NT2/D1 (cell line): ENCODE measurements around the gene LRRC2.

Experiments used
- DNase-seq: peaks from one replicate; pipeline ENCODE4 v3.0.0-alpha.2; 2011; ENCODE audit warnings: low read depth, low spot score
- H3K27me3 ChIP-seq: 2 replicates; pipeline ENCODE4 v1.6.0; 2011; ENCODE audit warnings: mild to moderate bottlenecking; ENCODE audit not compliant: insufficient read length, insufficient read depth
- H3K36me3 ChIP-seq: 2 replicates; pipeline ENCODE4 v1.6.1; 2011; ENCODE audit warnings: mild to moderate bottlenecking, low read length, mixed read lengths; ENCODE audit not compliant: insufficient read depth, insufficient read length
- H3K4me1 ChIP-seq: 2 replicates; pipeline ENCODE4 v1.5.1; 2011; ENCODE audit not compliant: insufficient read depth, insufficient read length
- H3K4me3 ChIP-seq: 2 replicates; pipeline ENCODE4 v1.5.1; 2011; ENCODE audit warnings: low read depth; ENCODE audit not compliant: insufficient read length
- H3K9ac ChIP-seq: 2 replicates; pipeline ENCODE4 v1.6.0; 2011; ENCODE audit warnings: low read depth; ENCODE audit not compliant: insufficient read length
- H3K9me3 ChIP-seq: 2 replicates; pipeline ENCODE4 v1.5.1; 2011; ENCODE audit warnings: mild to moderate bottlenecking, low read length; ENCODE audit not compliant: insufficient read depth
- SUZ12 ChIP-seq: IDR thresholded peaks from 2 replicates; pipeline ENCODE4 v1.6.1; 2011; ENCODE audit not compliant: insufficient read length, insufficient read depth; ENCODE audit errors: extremely low read depth
- YY1 ChIP-seq: IDR thresholded peaks from 2 replicates; pipeline ENCODE4 v1.6.1; 2011; ENCODE audit not compliant: insufficient read length, insufficient read depth
- ZNF274 ChIP-seq: IDR thresholded peaks from 2 replicates; pipeline ENCODE4 v1.6.1; 2011; ENCODE audit warnings: mild to moderate bottlenecking, low read depth, low read length

LRRC2 gene, protein sequence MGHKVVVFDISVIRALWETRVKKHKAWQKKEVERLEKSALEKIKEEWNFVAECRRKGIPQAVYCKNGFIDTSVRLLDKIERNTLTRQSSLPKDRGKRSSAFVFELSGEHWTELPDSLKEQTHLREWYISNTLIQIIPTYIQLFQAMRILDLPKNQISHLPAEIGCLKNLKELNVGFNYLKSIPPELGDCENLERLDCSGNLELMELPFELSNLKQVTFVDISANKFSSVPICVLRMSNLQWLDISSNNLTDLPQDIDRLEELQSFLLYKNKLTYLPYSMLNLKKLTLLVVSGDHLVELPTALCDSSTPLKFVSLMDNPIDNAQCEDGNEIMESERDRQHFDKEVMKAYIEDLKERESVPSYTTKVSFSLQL

GRCh38 chr3:46566040-46566641 is at the start of gene LRRC2:
TSS of gene LRRC2 (minus strand) at chr3:46566302. CDS start at chr3:46551591, 14,711 bp downstream.
- Histone ChIP-seq H3K27me3 (peaks cover 3% of the 10 kb centered on the region), H3K4me3 (peak within 1 kb of the TSS; percentile 34), H3K9ac (peak within 1 kb of the TSS; percentile 65), H3K9me3 (peaks cover 6% of the 10 kb centered on the region), H3K36me3 (no peaks in the 10 kb centered on the region), H3K4me1 (peaks cover 10% of the 10 kb centered on the region)
- DNase-seq = no peak
- TF ChIP-seq YY1 = no peak
- TF ChIP-seq SUZ12 = no peak
- TF ChIP-seq ZNF274 = no peak

DNA sequence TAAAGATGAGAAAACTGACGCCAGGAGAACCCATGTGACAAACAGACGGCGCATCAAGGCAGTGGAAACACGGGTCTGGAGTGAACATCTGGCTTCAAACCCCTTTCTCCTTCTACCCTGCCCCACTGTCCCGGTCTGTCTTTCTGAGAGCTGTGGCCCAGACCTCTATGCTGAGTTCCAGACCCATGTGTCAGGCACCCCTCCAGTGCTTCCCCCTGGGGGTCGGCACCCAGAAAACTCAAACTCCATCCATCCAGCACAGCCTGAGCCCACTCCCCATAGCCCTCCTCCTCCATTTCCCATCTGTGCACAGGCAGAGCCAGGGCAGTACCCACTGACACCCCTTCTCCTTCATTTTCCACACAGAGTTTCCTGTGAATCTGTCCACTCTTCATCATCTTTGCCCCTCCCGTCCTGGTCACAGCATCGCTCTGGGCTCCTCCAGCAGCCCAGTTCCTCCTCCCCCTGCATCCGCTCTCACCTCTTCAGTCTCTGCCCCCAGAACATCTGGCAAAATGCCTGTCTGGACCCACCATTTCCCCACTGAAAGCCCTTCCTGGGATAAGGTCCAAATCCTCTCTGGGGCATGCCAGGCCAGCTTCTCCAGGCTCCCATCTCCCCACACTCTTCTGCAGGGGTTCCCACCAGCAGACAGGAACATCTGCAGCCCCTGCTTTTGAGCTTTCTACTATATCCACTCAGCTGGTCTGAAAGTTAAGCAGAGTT is 49.1 kb upstream of the LRRC2 start:
- Histone ChIP-seq H3K27me3 (no peaks in the 10 kb centered on the region), H3K9me3 (no peaks in the 10 kb centered on the region), H3K9ac (no peak overlapping the region), H3K36me3 (no peaks in the 10 kb centered on the region), H3K4me1 (peaks cover 2% of the 10 kb centered on the region), H3K4me3 (no peak overlapping the region)
- TF ChIP-seq ZNF274 (no peak), SUZ12 (no peak), YY1 (no peak)
- DNase-seq = no peak

GRCh38 chr3:46614431-46614830 is 48.3 kb upstream of the LRRC2 start:
- no peaks in the 10 kb centered on the region for H3K27me3 ChIP-seq
- no peaks in the 10 kb centered on the region for H3K36me3 ChIP-seq
- H3K4me3 ChIP-seq = no peak overlapping the region
- DNase-seq = no peak
- H3K9me3 ChIP-seq = no peaks in the 10 kb centered on the region
- H3K9ac ChIP-seq = no peak overlapping the region
- no peak for TF ChIP-seq ZNF274
- no peak for TF ChIP-seq SUZ12
- no peak for TF ChIP-seq YY1
- H3K4me1 ChIP-seq = peaks cover 1% of the 10 kb centered on the region

DNA sequence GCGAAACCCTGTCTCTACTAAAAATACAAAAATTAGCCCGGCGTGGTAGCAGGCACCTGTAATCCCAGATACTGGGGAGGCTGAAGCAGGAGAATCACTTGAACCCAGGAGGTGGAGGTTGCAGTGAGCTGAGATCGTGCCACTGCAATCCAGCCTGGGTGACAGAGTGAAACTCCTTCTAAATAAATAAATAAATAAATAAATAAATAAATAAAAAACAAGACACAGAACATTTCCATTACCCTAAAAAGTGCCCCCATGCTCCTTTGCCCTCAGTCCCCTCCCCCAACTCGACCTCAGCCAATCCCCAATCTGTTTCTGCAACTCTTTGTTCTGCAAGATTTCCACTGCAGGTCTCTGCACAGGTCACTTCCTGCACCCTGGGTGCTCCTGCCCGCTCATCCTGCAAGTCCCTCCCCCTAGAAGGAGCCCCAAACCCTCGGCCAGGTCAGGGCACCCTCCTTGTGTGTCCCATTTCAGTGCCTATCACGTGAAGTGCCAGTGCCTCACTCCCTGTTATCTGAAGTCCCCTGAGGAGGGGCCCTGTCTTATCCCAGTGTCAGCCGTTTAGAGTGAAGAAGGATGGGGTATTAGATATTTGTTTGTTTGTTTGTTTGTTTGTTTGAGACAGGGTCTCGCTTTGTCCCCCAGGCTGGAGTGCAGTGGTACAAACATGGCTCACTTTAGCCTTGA is 47.4 kb upstream of the LRRC2 start:
- Histone ChIP-seq H3K9me3 (no peaks in the 10 kb centered on the region), H3K4me3 (no peak overlapping the region), H3K36me3 (no peaks in the 10 kb centered on the region), H3K4me1 (peaks cover 3% of the 10 kb centered on the region), H3K9ac (no peak overlapping the region), H3K27me3 (no peaks in the 10 kb centered on the region)
- TF ChIP-seq ZNF274 (no peak), SUZ12 (no peak), YY1 (no peak)
- DNase-seq = no peak

GRCh38 chr3:46612324-46612723 is 46.2 kb upstream of the LRRC2 start, which contains the start of gene FAM240A:
TSS of gene FAM240A (plus strand) at chr3:46612525. CDS start at chr3:46612684, 159 bp downstream.
- TF ChIP-seq ZNF274 (no peak), YY1 (no peak), SUZ12 (no peak)
- Histone ChIP-seq H3K9me3 (no peaks in the 10 kb centered on the region), H3K36me3 (no peaks in the 10 kb centered on the region), H3K27me3 (no peaks in the 10 kb centered on the region), H3K4me1 (peaks cover 3% of the 10 kb centered on the region), H3K4me3 (no peak within 1 kb of the TSS), H3K9ac (no peak within 1 kb of the TSS)
- DNase-seq = no peak

GRCh38 chr3:46609944-46610722 is 44.0 kb upstream of the LRRC2 start:
- Histone ChIP-seq H3K9ac (no peak overlapping the region), H3K27me3 (no peaks in the 10 kb centered on the region), H3K9me3 (no peaks in the 10 kb centered on the region), H3K4me1 (peaks cover 3% of the 10 kb centered on the region), H3K4me3 (no peak overlapping the region), H3K36me3 (no peaks in the 10 kb centered on the region)
- no peak for TF ChIP-seq SUZ12
- TF ChIP-seq ZNF274 = no peak
- TF ChIP-seq YY1 = no peak
- DNase-seq = no peak
